NCI-H1436 (cell line): ENCODE data around the gene SOST.
"Not testable (repeated sequence)": the region's sequence is repeated elsewhere in the genome, so short reads cannot be mapped to it uniquely, and the experiment has no call there.

Source experiments
- DNase-seq: peaks from one replicate; lab custom pipeline; 2025; lab: John Stamatoyannopoulos, UW

SOST gene

GRCh38 chr17:43758497-43759174, at the start of gene SOST:
SOST (minus strand) TSS chr17:43758791; CDS start chr17:43758741, 50 bp downstream.
- DNase-seq: no peak

- no peak for DNase-seq
Measured at GRCh38 chr17:43808076-43808475, 49.5 kb upstream of the SOST start.

GRCh38 chr17:43805117-43805516, 46.5 kb upstream of the SOST start:
- no peak for DNase-seq

- DNase-seq: no peak
Measured at GRCh38 chr17:43803758-43804157, 45.2 kb upstream of the SOST start.

GRCh38 chr17:43801844-43802243, 43.3 kb upstream of the SOST start:
- DNase-seq: no peak

- no peak for DNase-seq
Measured at GRCh38 chr17:43800736-43801135, 42.1 kb upstream of the SOST start.

GRCh38 chr17:43799047-43799446, 40.5 kb upstream of the SOST start:
- DNase-seq: no peak

- DNase-seq: not testable (repeated sequence)
Measured at GRCh38 chr17:43798024-43798423, 39.4 kb upstream of the SOST start.

GRCh38 chr17:43792668-43793067, 34.1 kb upstream of the SOST start:
- not testable (repeated sequence) for DNase-seq

- no peak for DNase-seq
Measured at GRCh38 chr17:43791589-43791988, 33.0 kb upstream of the SOST start.

- peak; percentile 37 for DNase-seq
Measured at GRCh38 chr17:43790311-43790940, 31.8 kb upstream of the SOST start.

GRCh38 chr17:43789482-43789881, 30.9 kb upstream of the SOST start:
- no peak for DNase-seq

GRCh38 chr17:43788540-43788939, 29.9 kb upstream of the SOST start:
- no peak for DNase-seq

GRCh38 chr17:43787728-43788127, 29.1 kb upstream of the SOST start:
- DNase-seq: no peak

GRCh38 chr17:43784628-43785101, 26.1 kb upstream of the SOST start:
- no peak for DNase-seq

GRCh38 chr17:43784068-43784467, 25.5 kb upstream of the SOST start:
- DNase-seq: no peak

- DNase-seq: no peak
Measured at GRCh38 chr17:43782913-43783680, 24.5 kb upstream of the SOST start.

- no peak for DNase-seq
Measured at GRCh38 chr17:43780135-43780534, 21.5 kb upstream of the SOST start, which contains the start of gene CFAP97D1. CFAP97D1 (plus strand) TSS chr17:43780435; CDS start chr17:43780463, 28 bp downstream.

GRCh38 chr17:43779145-43780125, 20.8 kb upstream of the SOST start:
- DNase-seq: no peak

- DNase-seq: peak; percentile 71
Measured at GRCh38 chr17:43778337-43779144, 19.9 kb upstream of the SOST start, which contains the start of gene DUSP3. DUSP3 (minus strand) TSS chr17:43778977; CDS start chr17:43778924, 53 bp downstream.
